ENCODE measurements around the gene CABCOCO1.

- TF ChIP-seq CTCF (IDR thresholded peaks at IDR 0.05) (no peak), POLR2A (IDR thresholded peaks at IDR 0.05) (no peak)
Measured at GRCh38 chr10:61786728-61787127, 124.0 kb downstream of the CABCOCO1 start.

Data from thyroid gland (tissue), 4 donors.